ENCODE measurements around the gene RCHY1. TPM values are rescaled to one million over a fixed set of nuclear protein-coding genes. Genes with fewer than 3 reads are reported as not detected.
A peak's percentile ranks its signal among the peaks of the same experiment; 100 is the strongest.
"Not testable (repeated sequence)": the region's sequence is repeated elsewhere in the genome, so short reads cannot be mapped to it uniquely, and the experiment has no call there.

RCHY1 gene
- total RNA-seq, 1 donor from 2014 or later = 21.5 TPM

DNA sequence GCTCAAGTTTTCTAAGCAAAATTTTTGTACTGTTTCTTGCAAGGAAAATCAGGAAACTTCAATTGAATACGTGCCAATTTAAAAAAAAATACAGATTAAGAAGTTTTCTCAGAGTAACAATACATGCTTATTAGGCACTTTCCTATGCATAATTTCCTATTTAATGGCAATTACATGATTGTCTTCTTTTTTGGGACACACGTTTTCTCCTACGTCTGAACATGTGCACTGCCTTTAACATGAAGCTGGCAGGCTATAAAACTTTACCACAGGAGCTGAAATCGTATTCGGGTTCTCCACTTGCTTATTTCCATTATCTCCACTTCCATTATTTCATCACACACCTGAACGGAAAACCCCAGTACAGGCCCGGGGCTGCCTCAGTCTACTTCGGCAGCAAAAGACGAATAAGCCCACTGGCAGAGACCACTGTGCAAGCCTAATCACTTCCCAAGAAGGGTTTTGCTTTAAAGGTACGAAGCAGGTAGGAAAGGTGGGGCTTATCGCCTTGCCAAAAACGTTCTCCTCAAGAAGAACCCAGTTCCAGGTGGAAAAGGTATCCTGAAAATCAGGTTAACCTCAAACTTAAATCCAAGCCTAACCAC lies 575 bp downstream of the RCHY1 start:
- H3K27me3 Mint-ChIP-seq (ENCODE audit: unreplicated experiment) = peaks cover 2% of the 10 kb centered on the region
- DNase-seq = no peak
- peak overlapping the region; percentile 88 for H3K27ac Mint-ChIP-seq (ENCODE audit: unreplicated experiment)
- H3K4me3 Mint-ChIP-seq (ENCODE audit: unreplicated experiment) = no peak overlapping the region
- H3K9me3 Mint-ChIP-seq (ENCODE audit: unreplicated experiment) = peaks cover 2% of the 10 kb centered on the region
- H3K4me1 Mint-ChIP-seq (ENCODE audit: low read depth, unreplicated experiment) = peaks cover 4% of the 10 kb centered on the region
- TF ChIP-seq, protein P1, sequence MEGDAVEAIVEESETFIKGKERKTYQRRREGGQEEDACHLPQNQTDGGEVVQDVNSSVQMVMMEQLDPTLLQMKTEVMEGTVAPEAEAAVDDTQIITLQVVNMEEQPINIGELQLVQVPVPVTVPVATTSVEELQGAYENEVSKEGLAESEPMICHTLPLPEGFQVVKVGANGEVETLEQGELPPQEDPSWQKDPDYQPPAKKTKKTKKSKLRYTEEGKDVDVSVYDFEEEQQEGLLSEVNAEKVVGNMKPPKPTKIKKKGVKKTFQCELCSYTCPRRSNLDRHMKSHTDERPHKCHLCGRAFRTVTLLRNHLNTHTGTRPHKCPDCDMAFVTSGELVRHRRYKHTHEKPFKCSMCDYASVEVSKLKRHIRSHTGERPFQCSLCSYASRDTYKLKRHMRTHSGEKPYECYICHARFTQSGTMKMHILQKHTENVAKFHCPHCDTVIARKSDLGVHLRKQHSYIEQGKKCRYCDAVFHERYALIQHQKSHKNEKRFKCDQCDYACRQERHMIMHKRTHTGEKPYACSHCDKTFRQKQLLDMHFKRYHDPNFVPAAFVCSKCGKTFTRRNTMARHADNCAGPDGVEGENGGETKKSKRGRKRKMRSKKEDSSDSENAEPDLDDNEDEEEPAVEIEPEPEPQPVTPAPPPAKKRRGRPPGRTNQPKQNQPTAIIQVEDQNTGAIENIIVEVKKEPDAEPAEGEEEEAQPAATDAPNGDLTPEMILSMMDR (IDR thresholded peaks at IDR 0.05; ENCODE audit: partially characterized antibody, unreplicated experiment) = no peak
- no peaks in the 10 kb centered on the region for H3K36me3 Mint-ChIP-seq (ENCODE audit: unreplicated experiment)

DNA sequence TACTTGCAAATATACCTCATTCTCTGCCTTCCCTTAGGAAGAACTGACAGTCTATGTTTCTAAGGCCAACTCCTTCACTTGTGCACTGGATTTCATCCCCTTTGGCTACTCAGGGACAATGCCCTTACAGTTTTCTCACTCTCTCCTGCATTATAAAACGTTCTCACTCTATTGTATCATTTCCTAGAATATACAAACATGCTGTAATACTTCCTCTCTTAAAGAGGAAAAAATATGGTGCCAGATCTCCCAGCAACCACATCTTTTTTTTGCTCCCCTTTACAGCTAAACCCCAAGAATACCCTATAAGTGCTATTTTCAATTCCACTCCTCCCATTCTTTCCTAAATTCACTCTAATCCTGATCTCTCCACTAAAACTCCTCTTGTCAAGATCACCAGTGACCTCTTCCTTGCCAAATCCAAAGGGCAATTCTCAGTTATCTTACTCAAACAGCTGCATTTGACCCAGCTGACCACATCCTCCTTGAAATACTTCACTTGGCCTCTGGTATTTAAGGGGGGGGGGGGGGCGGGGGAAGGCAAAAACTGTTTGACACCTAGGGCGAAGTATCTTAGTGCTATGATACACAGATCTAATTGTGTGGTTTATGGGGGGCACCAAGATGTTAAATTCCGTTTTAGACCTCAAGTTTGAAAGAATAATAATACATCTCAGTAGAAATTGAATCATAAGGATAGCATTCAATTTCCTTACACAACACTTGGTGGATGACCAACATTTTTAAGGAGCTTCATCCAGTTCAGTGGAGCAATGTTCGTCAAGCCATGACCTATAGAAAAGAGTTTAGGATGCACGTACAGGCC lies 1.6 kb downstream of the RCHY1 start:
- Mint-ChIP-seq H3K27ac (ENCODE audit: unreplicated experiment) (no peak overlapping the region), H3K36me3 (ENCODE audit: unreplicated experiment) (no peaks in the 10 kb centered on the region)

GRCh38 chr4:75511841-75512240 lies 2.4 kb downstream of the RCHY1 start:
- TF ChIP-seq, protein P1 (IDR thresholded peaks at IDR 0.05; ENCODE audit: partially characterized antibody, unreplicated experiment) = no peak

More for the DNA sequence above, 1.6 kb downstream of the RCHY1 start:
- TF ChIP-seq, protein P1 (IDR thresholded peaks at IDR 0.05; ENCODE audit: partially characterized antibody, unreplicated experiment) = no peak
- Mint-ChIP-seq H3K9me3 (ENCODE audit: unreplicated experiment) (peaks cover 2% of the 10 kb centered on the region), H3K4me1 (ENCODE audit: low read depth, unreplicated experiment) (peaks cover 4% of the 10 kb centered on the region), H3K27me3 (ENCODE audit: unreplicated experiment) (peaks cover 2% of the 10 kb centered on the region), H3K4me3 (ENCODE audit: unreplicated experiment) (no peak overlapping the region)
- DNase-seq = no peak

GRCh38 chr4:75509592-75509991 lies 4.6 kb downstream of the RCHY1 start:
- not testable (repeated sequence) for DNase-seq; H3K9me3 Mint-ChIP-seq (ENCODE audit: unreplicated experiment); H3K27ac Mint-ChIP-seq (ENCODE audit: unreplicated experiment); H3K27me3 Mint-ChIP-seq (ENCODE audit: unreplicated experiment); H3K36me3 Mint-ChIP-seq (ENCODE audit: unreplicated experiment); H3K4me3 Mint-ChIP-seq (ENCODE audit: unreplicated experiment); H3K4me1 Mint-ChIP-seq (ENCODE audit: low read depth, unreplicated experiment)

More at GRCh38 chr4:75511841-75512240, 2.4 kb downstream of the RCHY1 start:
- Mint-ChIP-seq H3K36me3 (ENCODE audit: unreplicated experiment) (no peaks in the 10 kb centered on the region), H3K9me3 (ENCODE audit: unreplicated experiment) (peaks cover 2% of the 10 kb centered on the region), H3K27me3 (ENCODE audit: unreplicated experiment) (peaks cover 2% of the 10 kb centered on the region), H3K27ac (ENCODE audit: unreplicated experiment) (no peak overlapping the region), H3K4me3 (ENCODE audit: unreplicated experiment) (no peak overlapping the region), H3K4me1 (ENCODE audit: low read depth, unreplicated experiment) (peaks cover 4% of the 10 kb centered on the region)
- DNase-seq = no peak

- no peaks in the 10 kb centered on the region for H3K36me3 Mint-ChIP-seq (ENCODE audit: unreplicated experiment)
- no peaks in the 10 kb centered on the region for H3K4me1 Mint-ChIP-seq (ENCODE audit: low read depth, unreplicated experiment)
- DNase-seq = no peak
- no peak overlapping the region for H3K27ac Mint-ChIP-seq (ENCODE audit: unreplicated experiment)
- no peaks in the 10 kb centered on the region for H3K27me3 Mint-ChIP-seq (ENCODE audit: unreplicated experiment)
- H3K9me3 Mint-ChIP-seq (ENCODE audit: unreplicated experiment) = no peaks in the 10 kb centered on the region
- TF ChIP-seq, protein P1 (IDR thresholded peaks at IDR 0.05; ENCODE audit: partially characterized antibody, unreplicated experiment) = no peak
- H3K4me3 Mint-ChIP-seq (ENCODE audit: unreplicated experiment) = no peak overlapping the region
Observed at GRCh38 chr4:75505630-75506029, 8.6 kb downstream of the RCHY1 start.

All from glutamatergic neuron (in vitro differentiated cells).